GM12878 (cell line): ENCODE measurements around the gene C2CD4D. TPM values are rescaled to one million over a fixed set of nuclear protein-coding genes. Genes with fewer than 3 reads are reported as not detected.

Experiments
- ATAC-seq: fragments of 200-7000 bp; cut with Tn5 transposase; 3 replicates; pipeline ENCODE4 v1.9.1; 2020; ENCODE audit warnings: mild to moderate bottlenecking, moderate library complexity
- BruUV-seq: library from RNA; stranded (reverse); fragments of 400-500 nt; replicated peaks from 2 replicates; lab custom pipeline; 2021; lab: Mats Ljungman, UMichigan
- CTCF ChIA-PET: fragments of 300-600 bp; sonication (Branson Sonifier 250); formaldehyde crosslinking; extraction: SDS; loops from one replicate; lab custom pipeline; 2021; ENCODE audit warnings: inconsistent platforms; lab: Yijun Ruan, JAX
- POLR2A ChIA-PET: fragments of 350-600 bp; formaldehyde crosslinking; extraction: SDS; loops from one replicate; lab custom pipeline; 2021; ENCODE audit warnings: inconsistent platforms; lab: Charles Lee
- RAD21 ChIA-PET: fragments of 300-600 bp; sonication (Branson Sonifier 250); formaldehyde crosslinking; loops from one replicate; lab custom pipeline; 2023; ENCODE audit warnings: antibody characterized with exemption; ENCODE audit not compliant: unreplicated experiment; lab: Charles Lee
- SMC1A ChIA-PET: fragments of 300-600 bp; sonication (Branson Sonifier 250); formaldehyde crosslinking; loops from one replicate; lab custom pipeline; 2023; ENCODE audit not compliant: unreplicated experiment, uncharacterized antibody; lab: Charles Lee
- DNase-seq: peaks from one replicate; pipeline ENCODE4 v3.0.0-alpha.2; 2011; ENCODE audit warnings: low read depth, low spot score
- FAIRE-seq: peaks from 3 replicates; lab custom pipeline; 2011; peaks lifted over from hg19 to GRCh38; lab: Jason Lieb, UNC
- H2AFZ ChIP-seq: 2 replicates; pipeline ENCODE4 v1.6.0; 2011; ENCODE audit warnings: low read depth, low read length, control low read depth; ENCODE audit not compliant: control insufficient read depth
- H3K27ac ChIP-seq: 2 replicates; pipeline ENCODE4 v1.5.1; 2011; ENCODE audit warnings: control low read depth; ENCODE audit not compliant: control insufficient read depth, insufficient read depth
- H3K27me3 ChIP-seq, 2 experiments: replicated peaks in 1 of 2; 2 replicates each; pipeline versions ENCODE4 v1.6.0 to v1.6.1; 2011; ENCODE audit warnings: low read length in 1 of 2; ENCODE audit not compliant: control insufficient read depth in 2 of 2, insufficient read depth in 2 of 2
- H3K36me3 ChIP-seq, 2 experiments: 2 replicates each; pipeline ENCODE4 v1.5.1; 2011; ENCODE audit warnings: low read length in 1 of 2; ENCODE audit not compliant: control insufficient read depth in 2 of 2, insufficient read depth in 2 of 2
- H3K4me1 ChIP-seq: 2 replicates; pipeline ENCODE4 v1.6.1; 2011; ENCODE audit warnings: mild to moderate bottlenecking, low read length, moderate library complexity, mixed read lengths; ENCODE audit not compliant: control insufficient read depth, insufficient read depth
- H3K4me2 ChIP-seq: 2 replicates; pipeline ENCODE4 v1.6.0; 2011; ENCODE audit warnings: control low read depth; ENCODE audit not compliant: control insufficient read depth, insufficient read depth
- H3K4me3 ChIP-seq: fragments of 200-600 bp; sonication (generic); 2 replicates; pipeline ENCODE4 v1.5.1; 2016
- H3K79me2 ChIP-seq: 2 replicates; pipeline ENCODE4 v1.6.0; 2011; ENCODE audit warnings: low read length; ENCODE audit not compliant: control insufficient read depth, insufficient read depth
- H3K9ac ChIP-seq: 2 replicates; pipeline ENCODE4 v1.8.0; 2011; ENCODE audit warnings: low read length, control low read depth, mixed read lengths; ENCODE audit not compliant: control insufficient read depth, insufficient read depth
- H3K9me3 ChIP-seq: replicated peaks from 3 replicates; pipeline ENCODE4 v1.5.1; 2011; ENCODE audit warnings: mild to moderate bottlenecking, low read length; ENCODE audit not compliant: control insufficient read depth, insufficient read depth
- H4K20me1 ChIP-seq: 2 replicates; pipeline ENCODE4 v1.6.0; 2011; ENCODE audit not compliant: control insufficient read depth, insufficient read depth
- DPF2 ChIP-seq: fragments of 450-650 bp; IDR thresholded peaks from 2 replicates; pipeline ENCODE4 v1.6.1; 2017; ENCODE audit warnings: mild to moderate bottlenecking
- ETV6 ChIP-seq, 2 experiments: fragments of 450-650 bp in 1 of 2; IDR thresholded peaks in 1 of 2; conservative IDR thresholded peaks in 1 of 2; 2 replicates each; pipeline ENCODE4 v1.6.1; 2014; ENCODE audit warnings: antibody characterized with exemption in 1 of 2, borderline replicate concordance in 1 of 2, low read depth in 1 of 2, mild to moderate bottlenecking in 1 of 2, moderate library complexity in 1 of 2
- FOXK2 ChIP-seq: fragments of 450-650 bp; IDR thresholded peaks from 2 replicates; pipeline ENCODE4 v1.6.1; 2017; ENCODE audit warnings: mild to moderate bottlenecking, moderate library complexity
- SIN3A ChIP-seq: IDR thresholded peaks from 2 replicates; pipeline ENCODE4 v1.6.1; 2012; ENCODE audit warnings: low read depth, low read length, improper control_type of control experiment
- ZNF622 ChIP-seq: fragments of 450-650 bp; IDR thresholded peaks from 2 replicates; pipeline ENCODE4 v1.6.1; 2017; ENCODE audit warnings: mild to moderate bottlenecking, inconsistent platforms
- WGBS: methylation state at CpG from one replicate; pipeline ENCODE4 v1.1.6; 2016; ENCODE audit warnings: low lambda C conversion rate; ENCODE audit not compliant: insufficient replicate concordance, insufficient coverage; ENCODE audit errors: missing lambda C conversion rate; 5-methylcytosine and 5-hydroxymethylcytosine counted together
- in situ Hi-C: fragments of 300-500 bp; cut with MboI; formaldehyde crosslinking; loops from 9 replicates; pipeline ENCODE4 v1.14.3; 2018; ENCODE audit warnings: mixed read lengths
- intact Hi-C: fragments of 100-400 bp; cut with micrococcal nuclease; formaldehyde crosslinking; loops from one replicate; pipeline ENCODE4 v1.14.2; 2022; ENCODE audit not compliant: unreplicated experiment
- polyA plus RNA-seq, 11 experiments: library from polyadenylated mRNA; depleted of rRNA in 4 of 11; unstranded in 6 of 11; stranded (reverse) in 5 of 11; fragments of >200 nt; fragmentation: Nextera tagmentation in 4 of 11; fragmentation: Illumina TruSeq in 1 of 11; extraction: Ambion mirVana in 4 of 11; extraction: Trizol in 1 of 11; gene quantifications; 1 replicate in 1 of 11; 2 replicates in 10 of 11; pipeline versions ENCODE4 v1.2.1 to v1.2.3, GENCODE V29; 2011 to 2016; ENCODE audit warnings: inconsistent platforms in 2 of 11, missing spikeins in 2 of 11, low read depth in 1 of 11
- total RNA-seq, 4 experiments: library from RNA; depleted of rRNA in 3 of 4; stranded (reverse); fragments of >200 nt in 3 of 4; fragmentation: Illumina TruSeq in 1 of 4; extraction: Trizol in 1 of 4; gene quantifications; 2 replicates each; pipeline versions ENCODE4 v1.2.1 to v1.2.3, GENCODE V29; 2013 to 2021
- TF ChIP-seq, protein P1 (sequence below): fragments of 450-650 bp; IDR thresholded peaks from 2 replicates; pipeline ENCODE4 v1.6.1; 2016; ENCODE audit warnings: mild to moderate bottlenecking
- TF ChIP-seq, protein P2 (sequence below): IDR thresholded peaks from 2 replicates; pipeline ENCODE4 v1.6.1; 2012; ENCODE audit warnings: mild to moderate bottlenecking, low read depth, low read length

C2CD4D gene
- total and polyA plus RNA-seq, 10 of the 15 experiments (the other 5 are each of a cell fraction or from before 2014, with no cell fraction given) = 0.03 to 0.67 (median 0.13) TPM; not detected in 4

DNA sequence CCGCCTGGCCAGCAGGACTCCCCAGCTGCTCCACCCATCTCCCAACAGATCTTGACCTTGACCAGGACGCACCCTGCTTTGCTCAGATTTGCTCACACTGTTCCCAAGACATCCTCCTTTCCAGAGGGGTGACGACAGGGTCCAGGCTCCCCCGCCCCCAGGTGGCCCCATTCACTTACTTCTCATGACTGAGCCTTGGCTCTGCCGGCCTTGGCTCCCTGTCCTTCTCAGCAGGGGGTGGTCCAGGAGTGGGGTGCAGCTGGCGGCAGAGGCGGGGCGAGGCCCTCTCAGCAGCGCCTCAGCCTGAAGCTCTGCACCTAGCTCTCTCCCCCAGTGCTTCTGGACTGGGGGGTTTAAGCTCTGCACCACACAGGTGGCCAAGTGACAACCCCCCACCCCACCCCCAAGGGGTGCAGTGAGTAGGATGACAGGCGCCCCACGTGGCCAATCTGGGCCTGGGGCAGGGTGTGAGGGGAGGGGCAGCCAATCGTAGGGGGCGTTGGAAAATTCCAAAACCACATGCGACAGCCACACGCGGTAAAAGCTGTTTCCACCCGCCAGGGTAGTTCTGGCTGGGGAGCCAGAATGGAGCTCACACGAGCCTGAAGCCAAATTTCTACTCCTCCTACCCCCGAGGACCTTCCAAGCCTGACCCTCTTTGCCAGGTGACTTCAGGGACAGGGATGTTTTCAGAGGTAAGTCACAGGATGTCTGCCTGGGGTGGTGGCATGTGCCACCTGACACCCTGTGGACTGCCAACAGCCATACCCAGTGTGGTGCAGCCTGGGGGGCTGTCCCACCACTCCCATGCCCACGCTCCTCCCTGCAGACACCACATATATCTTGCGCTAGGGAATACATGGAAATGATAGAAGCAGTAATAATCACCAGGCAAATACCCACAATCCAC is 13.6 kb downstream of the C2CD4D start:
- BruUV-seq = no TSS peak
- in situ Hi-C loops (no loop called here), intact Hi-C loops (loop anchor here (2.0 kb wide), 1 partner anchor 27 kb away; the partner anchor contains the start of gene THEM5)
- H3K79me2 ChIP-seq = no peaks in the 10 kb centered on the region
- ChIA-PET SMC1A (no interaction called here), CTCF (interaction anchor here (1.6 kb wide), 1 partner anchor 10 kb away, joined by 3 read pairs; no protein-coding TSS in a partner anchor), POLR2A (no interaction called here), RAD21 (no interaction called here)
- H3K4me1 ChIP-seq = peaks cover 10% of the 10 kb centered on the region
- no peak for DNase-seq
- H3K4me2 ChIP-seq = no peak overlapping the region
- no peak overlapping the region for H3K9ac ChIP-seq
- H3K4me3 ChIP-seq = no peak overlapping the region
- ATAC-seq = no peak
- no peaks in the 10 kb centered on the region for H4K20me1 ChIP-seq
- no peak overlapping the region for H3K27ac ChIP-seq
- WGBS = 45% methylated on average over 20 of the region's 21 CpGs
- no peaks in the 10 kb centered on the region for H3K27me3 ChIP-seq
- no peak for FAIRE-seq
- H3K9me3 ChIP-seq = no peaks in the 10 kb centered on the region
- H2AFZ ChIP-seq = no peak overlapping the region
- no peak for TF ChIP-seq FOXK2
- TF ChIP-seq, protein P1, sequence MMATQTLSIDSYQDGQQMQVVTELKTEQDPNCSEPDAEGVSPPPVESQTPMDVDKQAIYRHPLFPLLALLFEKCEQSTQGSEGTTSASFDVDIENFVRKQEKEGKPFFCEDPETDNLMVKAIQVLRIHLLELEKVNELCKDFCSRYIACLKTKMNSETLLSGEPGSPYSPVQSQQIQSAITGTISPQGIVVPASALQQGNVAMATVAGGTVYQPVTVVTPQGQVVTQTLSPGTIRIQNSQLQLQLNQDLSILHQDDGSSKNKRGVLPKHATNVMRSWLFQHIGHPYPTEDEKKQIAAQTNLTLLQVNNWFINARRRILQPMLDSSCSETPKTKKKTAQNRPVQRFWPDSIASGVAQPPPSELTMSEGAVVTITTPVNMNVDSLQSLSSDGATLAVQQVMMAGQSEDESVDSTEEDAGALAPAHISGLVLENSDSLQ = peak; percentile 37
- TF ChIP-seq ZNF622 = no peak
- no peak for TF ChIP-seq ETV6 (conservative IDR thresholded peaks at IDR 0.05 in 1 of 2, IDR thresholded peaks at IDR 0.05 in 1 of 2; ENCODE audit: borderline replicate concordance in 1 of 2, low read depth in 1 of 2)
- TF ChIP-seq, protein P2, sequence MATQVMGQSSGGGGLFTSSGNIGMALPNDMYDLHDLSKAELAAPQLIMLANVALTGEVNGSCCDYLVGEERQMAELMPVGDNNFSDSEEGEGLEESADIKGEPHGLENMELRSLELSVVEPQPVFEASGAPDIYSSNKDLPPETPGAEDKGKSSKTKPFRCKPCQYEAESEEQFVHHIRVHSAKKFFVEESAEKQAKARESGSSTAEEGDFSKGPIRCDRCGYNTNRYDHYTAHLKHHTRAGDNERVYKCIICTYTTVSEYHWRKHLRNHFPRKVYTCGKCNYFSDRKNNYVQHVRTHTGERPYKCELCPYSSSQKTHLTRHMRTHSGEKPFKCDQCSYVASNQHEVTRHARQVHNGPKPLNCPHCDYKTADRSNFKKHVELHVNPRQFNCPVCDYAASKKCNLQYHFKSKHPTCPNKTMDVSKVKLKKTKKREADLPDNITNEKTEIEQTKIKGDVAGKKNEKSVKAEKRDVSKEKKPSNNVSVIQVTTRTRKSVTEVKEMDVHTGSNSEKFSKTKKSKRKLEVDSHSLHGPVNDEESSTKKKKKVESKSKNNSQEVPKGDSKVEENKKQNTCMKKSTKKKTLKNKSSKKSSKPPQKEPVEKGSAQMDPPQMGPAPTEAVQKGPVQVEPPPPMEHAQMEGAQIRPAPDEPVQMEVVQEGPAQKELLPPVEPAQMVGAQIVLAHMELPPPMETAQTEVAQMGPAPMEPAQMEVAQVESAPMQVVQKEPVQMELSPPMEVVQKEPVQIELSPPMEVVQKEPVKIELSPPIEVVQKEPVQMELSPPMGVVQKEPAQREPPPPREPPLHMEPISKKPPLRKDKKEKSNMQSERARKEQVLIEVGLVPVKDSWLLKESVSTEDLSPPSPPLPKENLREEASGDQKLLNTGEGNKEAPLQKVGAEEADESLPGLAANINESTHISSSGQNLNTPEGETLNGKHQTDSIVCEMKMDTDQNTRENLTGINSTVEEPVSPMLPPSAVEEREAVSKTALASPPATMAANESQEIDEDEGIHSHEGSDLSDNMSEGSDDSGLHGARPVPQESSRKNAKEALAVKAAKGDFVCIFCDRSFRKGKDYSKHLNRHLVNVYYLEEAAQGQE = no peak
- TF ChIP-seq SIN3A = no peak
- TF ChIP-seq DPF2 = no peak
- H3K36me3 ChIP-seq = no peaks in the 10 kb centered on the region
